Activated naive CD4-positive, alpha-beta T cell (primary cell): ENCODE results near the gene DPP6.
"Not testable (repeated sequence)": the region's sequence is repeated elsewhere in the genome, so short reads cannot be mapped to it uniquely, and the experiment has no call there.

Experiments used
- DNase-seq, 4 experiments: peaks; one replicate each; lab custom pipeline; 2025; lab: John Stamatoyannopoulos, UW

The DPP6 gene

DNA sequence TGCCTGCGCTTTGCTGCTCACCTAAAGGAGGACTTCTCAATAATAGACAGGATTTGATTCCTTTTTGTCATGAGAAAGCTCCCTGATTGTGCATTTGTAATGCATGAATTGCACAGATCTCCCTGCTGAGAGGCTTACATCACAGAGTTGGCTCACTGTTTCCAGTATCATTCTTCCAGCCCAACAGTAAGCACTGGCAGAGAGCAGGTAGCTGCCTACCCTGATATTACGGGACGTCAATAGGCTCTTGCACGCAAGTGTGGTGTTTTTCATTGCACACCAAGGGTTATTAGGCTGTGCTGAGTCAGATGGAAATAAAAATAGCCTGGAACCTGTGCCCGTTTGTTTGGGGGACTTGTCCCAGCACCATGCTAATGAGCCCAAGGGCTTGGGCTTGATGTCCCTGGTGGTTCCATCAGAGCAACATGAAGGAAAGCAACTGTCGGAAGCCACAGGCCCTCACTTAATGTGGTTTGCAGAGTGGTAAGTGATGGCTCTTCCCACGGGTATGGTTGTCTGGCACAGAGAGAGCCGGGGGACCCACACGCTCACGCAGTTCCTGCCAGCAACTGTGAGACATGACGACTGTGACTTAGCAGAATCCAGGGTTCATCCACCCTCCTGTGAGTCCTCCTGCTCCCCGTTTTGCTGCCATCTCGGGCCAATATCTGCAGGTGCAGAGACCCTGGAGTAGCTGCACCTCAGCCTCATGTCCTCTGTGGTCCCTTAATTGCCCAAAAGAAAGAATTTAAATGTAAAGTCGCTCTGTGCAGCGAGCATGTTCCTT lies 20.4 kb downstream of the DPP6 start:
- DNase-seq = not testable (repeated sequence)

- DNase-seq = not testable (repeated sequence)
Measured at GRCh38 chr7:154078523-154078922, 26.3 kb downstream of the DPP6 start.

DNA sequence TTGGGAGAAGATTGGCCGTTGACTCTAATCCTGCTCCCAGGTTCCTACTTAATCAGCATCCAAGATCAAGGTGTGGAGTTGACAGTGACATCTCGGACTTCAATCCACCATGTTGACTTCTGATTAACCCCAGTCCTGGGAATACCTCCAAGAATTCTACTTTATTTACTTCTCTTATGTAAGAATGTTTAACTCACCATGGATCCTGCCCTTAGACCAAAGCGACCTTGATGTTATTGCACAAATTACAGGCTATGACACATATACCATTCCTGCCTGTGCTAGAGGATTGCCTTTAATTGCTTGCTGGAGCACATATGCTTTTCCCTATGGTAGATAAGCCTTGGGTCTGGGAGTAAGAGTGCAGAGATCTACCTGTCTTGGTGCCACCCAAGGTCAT lies 28.1 kb downstream of the DPP6 start:
- DNase-seq = not testable (repeated sequence)

GRCh38 chr7:154087037-154087725 lies 35.0 kb downstream of the DPP6 start:
- DNase-seq = not testable (repeated sequence)

- not testable (repeated sequence) for DNase-seq
Measured at GRCh38 chr7:154092093-154092492, 39.9 kb downstream of the DPP6 start.

DNA sequence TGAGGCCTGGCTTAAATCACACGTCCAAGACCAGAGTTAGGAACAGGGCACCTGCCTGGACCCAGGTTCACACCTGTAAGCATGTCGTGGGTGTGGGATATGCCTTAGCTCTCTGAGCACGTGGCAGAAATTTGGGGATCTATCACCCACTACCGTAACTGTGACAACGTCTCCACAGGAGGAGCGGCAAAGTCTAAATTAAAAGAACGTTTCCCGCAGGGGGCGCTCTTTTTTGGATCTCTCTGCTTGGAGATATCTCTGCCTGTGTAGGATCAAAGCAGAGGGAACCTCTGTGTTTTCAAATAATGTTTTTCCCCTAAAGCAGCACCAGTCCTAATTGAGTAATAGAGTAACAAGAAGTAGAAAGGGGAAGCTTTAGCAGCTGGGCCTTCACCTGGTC lies 43.0 kb downstream of the DPP6 start:
- not testable (repeated sequence) for DNase-seq

- not testable (repeated sequence) for DNase-seq
Measured at GRCh38 chr7:154105063-154105462, 52.9 kb downstream of the DPP6 start.

- DNase-seq = not testable (repeated sequence)
Measured at GRCh38 chr7:154109615-154110014, 57.4 kb downstream of the DPP6 start.

GRCh38 chr7:154113732-154114351 lies 61.6 kb downstream of the DPP6 start:
- not testable (repeated sequence) for DNase-seq

DNA sequence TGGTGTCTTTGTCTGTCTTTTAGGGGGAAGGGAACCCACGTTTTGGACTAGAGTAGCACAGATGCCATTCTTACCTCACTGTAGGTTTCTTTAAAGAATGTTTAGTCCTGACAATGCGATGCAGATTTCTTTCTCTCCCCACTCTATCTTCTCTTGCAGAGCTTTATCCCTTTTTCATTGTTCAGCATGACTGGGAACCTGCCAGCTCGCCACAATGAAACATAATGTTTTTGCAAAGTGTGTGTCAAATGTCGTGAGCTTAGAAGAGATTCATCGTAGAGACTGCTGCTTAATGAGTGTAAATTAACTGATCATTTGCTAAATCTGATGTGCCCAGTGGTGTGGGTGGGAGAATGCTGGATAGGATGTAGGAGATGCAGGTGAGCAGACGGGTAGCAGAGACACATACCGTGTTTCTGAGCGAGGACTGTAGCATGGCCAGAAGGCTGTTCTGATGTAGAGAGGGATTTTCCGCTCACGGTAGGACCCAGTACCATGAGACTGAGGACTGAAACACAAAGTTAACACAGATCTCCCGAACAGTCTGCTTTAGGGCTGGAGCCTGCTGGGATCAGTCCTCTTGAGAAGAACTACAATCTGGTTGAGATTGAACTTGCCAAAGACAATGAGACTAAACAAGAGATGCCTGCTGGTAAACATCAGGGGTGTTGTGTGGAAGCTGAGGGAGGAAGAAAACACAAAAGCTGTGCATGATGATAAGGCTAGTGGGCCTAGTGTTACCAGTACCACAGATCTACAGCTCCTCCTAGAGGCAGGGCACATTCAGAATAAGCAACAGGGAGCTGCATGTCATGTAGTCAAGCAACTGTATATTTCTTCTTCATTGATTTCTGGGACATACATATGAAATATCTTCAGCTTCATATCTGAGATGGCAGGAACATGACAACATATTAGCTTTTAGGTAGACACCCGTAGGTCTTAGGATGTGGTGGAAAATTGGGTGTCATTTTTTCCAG lies 65.5 kb downstream of the DPP6 start:
- not testable (repeated sequence) for DNase-seq

- DNase-seq = not testable (repeated sequence)
Measured at GRCh38 chr7:154120825-154121224, 68.6 kb downstream of the DPP6 start.

DNA sequence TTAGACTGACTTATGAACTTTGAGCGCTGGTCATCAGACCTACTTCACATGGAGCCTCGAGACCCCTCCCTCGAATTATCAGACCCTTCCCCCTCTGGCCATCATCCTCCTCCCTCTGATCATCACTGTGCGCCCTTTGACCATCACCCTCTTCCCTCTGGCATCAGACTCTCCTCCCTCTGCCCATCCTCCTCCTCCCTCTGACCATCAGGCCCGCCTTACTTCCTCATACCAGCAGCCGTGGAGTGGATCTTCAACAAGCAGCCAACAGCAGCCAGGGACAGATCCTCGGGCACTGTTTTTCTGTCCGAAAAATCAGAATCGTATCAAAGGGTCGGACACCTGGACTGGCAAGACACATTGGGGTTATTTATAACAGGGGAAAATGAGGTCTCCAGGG lies 70.5 kb downstream of the DPP6 start:
- not testable (repeated sequence) for DNase-seq

DNA sequence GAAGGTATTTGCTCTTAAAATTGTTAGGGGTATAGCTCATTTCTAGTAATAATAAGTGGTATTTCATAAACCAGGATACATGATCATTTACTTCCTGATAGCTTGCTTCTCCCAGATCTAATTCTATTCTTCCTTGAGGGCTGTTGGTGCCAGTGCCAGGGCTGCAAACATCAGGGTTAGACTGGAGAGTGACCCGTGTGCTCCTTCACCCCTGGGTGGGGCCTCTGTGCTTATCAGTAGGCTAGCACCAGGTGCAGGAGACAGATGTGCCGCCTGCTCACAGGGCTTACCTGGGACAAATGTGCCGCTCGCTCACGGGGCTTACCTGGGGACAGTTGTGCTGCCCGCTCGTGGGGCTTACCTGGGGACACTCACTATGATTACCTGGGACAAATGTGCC lies 71.2 kb downstream of the DPP6 start:
- DNase-seq = not testable (repeated sequence)

- DNase-seq = not testable (repeated sequence)
Measured at GRCh38 chr7:154129142-154129541, 76.9 kb downstream of the DPP6 start.

DNA sequence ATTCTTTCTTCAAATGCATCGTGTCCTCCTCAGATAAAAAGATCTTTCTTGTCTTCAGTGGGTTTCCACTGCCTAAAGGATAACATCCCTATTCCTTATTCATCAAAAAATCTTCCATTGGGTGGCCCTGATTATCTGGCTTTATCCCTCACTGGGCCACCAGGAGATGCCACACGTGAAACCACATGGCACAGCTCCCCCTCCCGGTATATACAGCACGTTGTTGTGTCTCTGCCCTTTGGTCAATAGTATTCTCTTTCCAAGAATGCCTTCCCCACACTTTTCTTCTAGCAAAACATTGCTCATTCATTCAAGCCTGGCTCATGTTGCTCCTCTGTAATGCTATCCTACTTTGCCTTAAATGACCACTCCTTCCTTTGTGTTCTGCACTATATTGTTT lies 80.4 kb downstream of the DPP6 start:
- not testable (repeated sequence) for DNase-seq

DNA sequence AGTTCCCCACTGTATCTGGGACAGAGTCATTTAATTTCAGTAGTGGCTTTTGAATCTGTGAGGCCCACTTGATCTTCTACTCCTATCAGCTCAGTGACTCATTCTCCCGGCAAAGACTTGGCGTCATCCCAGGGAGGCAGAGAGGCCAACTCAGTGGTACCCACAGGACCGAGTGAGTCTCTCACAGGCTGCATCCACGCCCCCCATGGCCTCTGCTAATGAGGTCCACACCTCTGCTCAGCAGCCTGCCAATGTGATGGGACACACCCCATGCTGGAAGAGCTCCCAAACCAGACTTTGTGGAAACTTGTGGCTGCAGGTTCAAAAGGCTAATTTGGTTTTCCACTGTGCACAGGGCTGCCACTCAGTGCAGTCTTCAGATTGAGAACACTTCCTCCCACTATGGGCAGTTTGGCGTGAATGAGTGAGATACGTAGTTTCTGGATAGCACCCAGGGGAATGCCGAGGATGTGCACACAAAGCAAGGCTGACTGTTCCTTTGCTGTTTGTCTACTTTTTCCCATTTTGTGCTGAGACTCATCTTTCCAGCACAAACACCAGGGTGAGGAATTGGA lies 81.6 kb downstream of the DPP6 start:
- DNase-seq = not testable (repeated sequence)

DNA sequence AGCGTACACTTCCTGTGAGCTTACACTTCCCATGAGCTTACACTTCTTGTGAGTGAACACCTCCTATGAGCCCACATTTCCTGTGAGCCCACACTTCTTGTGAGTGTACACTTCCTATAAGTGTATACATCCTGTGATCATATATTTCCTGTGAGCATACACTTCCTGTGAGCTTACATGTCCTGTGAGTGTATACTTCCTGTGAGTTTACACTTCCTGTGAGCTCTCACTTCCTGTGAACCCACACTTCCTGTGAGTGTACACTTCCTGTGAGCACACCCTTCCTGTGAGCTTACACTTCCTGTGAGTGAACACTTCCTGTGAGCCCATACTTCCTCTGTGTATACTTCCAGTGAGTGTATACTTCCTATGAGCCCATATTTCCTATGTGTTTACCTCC lies 82.5 kb downstream of the DPP6 start:
- not testable (repeated sequence) for DNase-seq

- DNase-seq = not testable (repeated sequence)
Measured at GRCh38 chr7:154135646-154136045, 83.4 kb downstream of the DPP6 start.

- not testable (repeated sequence) for DNase-seq
Measured at GRCh38 chr7:154145922-154146706, 93.9 kb downstream of the DPP6 start.

DNA sequence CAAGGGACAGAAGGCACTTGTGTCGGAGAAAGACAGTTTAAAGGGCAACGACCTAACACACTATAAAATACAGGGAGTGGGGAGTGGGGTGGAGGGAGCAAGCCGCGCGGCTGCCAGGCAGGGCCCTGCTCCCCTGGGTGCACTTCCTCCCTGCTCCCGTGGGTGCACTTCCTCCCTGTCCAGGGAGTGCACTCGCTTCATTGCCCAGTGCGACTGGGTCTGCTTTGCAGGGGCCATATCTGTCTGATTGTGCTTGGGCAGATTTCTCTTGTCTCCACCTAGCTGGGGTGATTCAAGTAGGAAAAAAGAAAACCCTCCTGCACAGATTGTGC lies 94.5 kb downstream of the DPP6 start:
- not testable (repeated sequence) for DNase-seq
